Measurements from ENCODE around the gene GART. TPM values are rescaled to one million over a fixed set of nuclear protein-coding genes. Genes with fewer than 3 reads are reported as not detected.
A peak's percentile ranks its signal among the peaks of the same experiment; 100 is the strongest.
"Not testable (repeated sequence)": the region's sequence is repeated elsewhere in the genome, so short reads cannot be mapped to it uniquely, and the experiment has no call there.

The GART gene
- total and polyA plus RNA-seq, 4 donors = 15.3 to 58.7 (median 46.9) TPM

DNA sequence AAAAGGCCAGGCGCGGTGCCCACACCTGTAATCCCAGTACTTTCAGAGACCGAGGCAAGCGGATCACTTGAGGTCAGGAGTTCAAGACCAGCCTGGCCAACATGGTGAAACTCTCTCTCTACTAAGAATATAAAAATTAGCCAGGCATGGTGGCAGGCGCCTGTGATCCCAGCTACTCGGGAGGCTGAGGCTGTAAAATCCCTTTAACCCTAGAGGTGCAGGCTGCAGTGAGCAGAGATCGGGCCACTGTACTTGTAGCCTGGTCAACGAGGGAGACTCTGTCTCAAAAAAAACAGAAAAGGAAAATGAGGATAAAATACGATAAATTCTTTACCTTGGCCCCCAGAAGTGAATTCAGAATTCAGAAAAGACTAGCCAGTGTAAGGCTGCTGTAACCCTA, 63.7 kb downstream of the GART start:
- TF ChIP-seq CTCF (IDR thresholded peaks at IDR 0.05; ENCODE audit: control extremely low read depth, extremely low read depth) = no peak
- ATAC-seq (ENCODE audit: insufficient read depth, low FRiP score) = no peak

GRCh38 chr21:33477066-33477465, 64.9 kb downstream of the GART start:
- no peak overlapping the region for H3K4me3 ChIP-seq
- peaks cover 0 to 7% (median 3%) of the 10 kb centered on the region in 5 donors for H3K4me1 ChIP-seq (ENCODE audit: control insufficient read depth in 5 of 5, insufficient read depth in 5 of 5, low read length in 5 of 5)
- TF ChIP-seq CTCF (IDR thresholded peaks at IDR 0.05; ENCODE audit: control extremely low read depth, extremely low read depth) = no peak
- H3K27me3 ChIP-seq (ENCODE audit: control insufficient read depth in 3 of 3, insufficient read depth in 3 of 3, low read length in 2 of 3) = no peaks in the 10 kb centered on the region
- 87% methylated on average over 7 of the region's 7 CpGs for WGBS, 2 donors
- no peaks in the 10 kb centered on the region for H3K9me3 ChIP-seq (ENCODE audit: control insufficient read depth in 4 of 4, insufficient read depth in 3 of 4, low read length in 3 of 4)
- no peak overlapping the region for H3K27ac ChIP-seq (ENCODE audit: low read depth in 1 of 2, low read length in 1 of 2)
- DNase-seq (no peak), ATAC-seq (ENCODE audit: insufficient read depth, low FRiP score) (no peak)
- peaks cover 0 to 2% (median 0%) of the 10 kb centered on the region in 4 donors for H3K36me3 ChIP-seq (ENCODE audit: control insufficient read depth in 4 of 4, insufficient read depth in 4 of 4, low read length in 4 of 4)
- H3K9ac ChIP-seq (ENCODE audit: insufficient read depth in 1 of 2, low read length in 2 of 2) = no peak overlapping the region

More for the DNA sequence above, 63.7 kb downstream of the GART start:
- 66 to 71% methylated on average over 9 of the region's 9 CpGs for WGBS, 2 donors
- DNase-seq = no peak
- Histone ChIP-seq H3K27ac (ENCODE audit: low read depth in 1 of 2, low read length in 1 of 2) (no peak overlapping the region), H3K36me3 (ENCODE audit: control insufficient read depth in 4 of 4, insufficient read depth in 4 of 4, low read length in 4 of 4) (peaks cover 0 to 2% (median 0%) of the 10 kb centered on the region in 4 donors), H3K4me3 (peak overlapping the region; percentile 17), H3K4me1 (ENCODE audit: control insufficient read depth in 5 of 5, insufficient read depth in 5 of 5, low read length in 5 of 5) (peaks cover 0 to 7% (median 3%) of the 10 kb centered on the region in 5 donors), H3K27me3 (ENCODE audit: control insufficient read depth in 3 of 3, insufficient read depth in 3 of 3, low read length in 2 of 3) (no peaks in the 10 kb centered on the region), H3K9ac (ENCODE audit: insufficient read depth in 1 of 2, low read length in 2 of 2) (peak overlapping the region; percentile 88 to 92), H3K9me3 (ENCODE audit: control insufficient read depth in 4 of 4, insufficient read depth in 3 of 4, low read length in 3 of 4) (no peaks in the 10 kb centered on the region)

DNA sequence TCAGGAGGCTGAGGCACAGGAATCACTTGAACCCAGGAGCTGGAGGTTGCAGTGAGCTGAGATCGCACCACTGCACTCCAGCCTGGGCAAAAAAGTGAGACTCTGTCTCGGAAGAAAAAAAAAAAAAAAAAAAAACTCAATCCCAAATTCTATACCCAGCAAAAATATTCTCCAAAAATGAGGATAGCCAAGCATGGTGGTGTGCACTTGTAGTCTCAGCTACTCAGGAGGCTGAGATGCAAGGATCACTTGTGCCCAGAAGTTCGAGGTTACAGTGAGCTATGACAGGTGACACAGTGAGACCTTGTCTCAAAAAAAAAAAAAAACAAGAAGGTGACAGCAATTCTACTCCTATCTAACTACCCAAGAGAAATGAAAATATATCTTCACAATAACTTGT, 68.6 kb downstream of the GART start:
- 100% methylated on average over 3 of the region's 3 CpGs for WGBS, 2 donors
- H3K27me3 ChIP-seq (ENCODE audit: control insufficient read depth in 3 of 3, insufficient read depth in 3 of 3, low read length in 2 of 3) = no peaks in the 10 kb centered on the region
- no peaks in the 10 kb centered on the region for H3K9me3 ChIP-seq (ENCODE audit: control insufficient read depth in 4 of 4, insufficient read depth in 3 of 4, low read length in 3 of 4)
- H3K9ac ChIP-seq (ENCODE audit: insufficient read depth in 1 of 2, low read length in 2 of 2) = no peak overlapping the region
- H3K27ac ChIP-seq (ENCODE audit: low read depth in 1 of 2, low read length in 1 of 2) = no peak overlapping the region
- TF ChIP-seq CTCF (IDR thresholded peaks at IDR 0.05; ENCODE audit: control extremely low read depth, extremely low read depth) = no peak
- peaks cover 0 to 6% (median 2%) of the 10 kb centered on the region in 5 donors for H3K4me1 ChIP-seq (ENCODE audit: control insufficient read depth in 5 of 5, insufficient read depth in 5 of 5, low read length in 5 of 5)
- DNase-seq (no peak), ATAC-seq (ENCODE audit: insufficient read depth, low FRiP score) (no peak)
- H3K4me3 ChIP-seq = no peak overlapping the region
- peaks cover 0 to 2% (median 0%) of the 10 kb centered on the region in 4 donors for H3K36me3 ChIP-seq (ENCODE audit: control insufficient read depth in 4 of 4, insufficient read depth in 4 of 4, low read length in 4 of 4)

DNA sequence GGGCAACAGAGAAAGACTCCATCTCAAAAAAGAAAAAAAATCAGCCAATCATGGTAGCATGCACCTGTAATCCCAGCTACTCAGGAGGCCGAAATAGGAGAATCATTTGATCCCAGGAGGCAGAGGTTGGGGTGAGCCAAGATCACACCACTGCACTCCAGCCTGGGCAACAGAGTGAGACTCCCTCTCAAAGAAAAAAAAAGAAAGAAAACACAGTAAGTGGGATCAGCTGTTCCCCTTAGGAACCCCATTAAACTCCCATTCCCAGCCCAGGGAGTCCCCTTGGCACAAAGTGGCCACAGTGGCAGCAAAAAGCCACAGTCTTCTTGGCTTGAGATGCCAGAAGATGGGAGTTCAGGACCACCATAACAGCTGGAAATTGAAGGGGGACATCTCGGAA, 71.2 kb downstream of the GART start:
- ATAC-seq (ENCODE audit: insufficient read depth, low FRiP score) (no peak), DNase-seq (no peak)
- WGBS, 2 donors = 99 to 100% methylated on average over 2 of the region's 2 CpGs
- no peak for TF ChIP-seq CTCF (IDR thresholded peaks at IDR 0.05; ENCODE audit: control extremely low read depth, extremely low read depth)
- H3K27ac ChIP-seq (ENCODE audit: low read depth in 1 of 2, low read length in 1 of 2) = no peak overlapping the region
- H3K9me3 ChIP-seq (ENCODE audit: control insufficient read depth in 4 of 4, insufficient read depth in 3 of 4, low read length in 3 of 4) = no peaks in the 10 kb centered on the region
- H3K36me3 ChIP-seq (ENCODE audit: control insufficient read depth in 4 of 4, insufficient read depth in 4 of 4, low read length in 4 of 4) = peaks cover 0 to 2% (median 1%) of the 10 kb centered on the region in 4 donors
- no peak overlapping the region for H3K4me3 ChIP-seq
- peaks cover 0 to 4% (median 0%) of the 10 kb centered on the region in 5 donors for H3K4me1 ChIP-seq (ENCODE audit: control insufficient read depth in 5 of 5, insufficient read depth in 5 of 5, low read length in 5 of 5)
- H3K9ac ChIP-seq (ENCODE audit: insufficient read depth in 1 of 2, low read length in 2 of 2) = no peak overlapping the region
- H3K27me3 ChIP-seq (ENCODE audit: control insufficient read depth in 3 of 3, insufficient read depth in 3 of 3, low read length in 2 of 3) = no peaks in the 10 kb centered on the region

- ATAC-seq (ENCODE audit: insufficient read depth, low FRiP score); H3K4me3 ChIP-seq; H3K9ac ChIP-seq (ENCODE audit: insufficient read depth in 1 of 2, low read length in 2 of 2); DNase-seq; H3K9me3 ChIP-seq (ENCODE audit: control insufficient read depth in 4 of 4, insufficient read depth in 3 of 4, low read length in 3 of 4); H3K27me3 ChIP-seq (ENCODE audit: control insufficient read depth in 3 of 3, insufficient read depth in 3 of 3, low read length in 2 of 3); H3K27ac ChIP-seq (ENCODE audit: low read depth in 1 of 2, low read length in 1 of 2); H3K36me3 ChIP-seq (ENCODE audit: control insufficient read depth in 4 of 4, insufficient read depth in 4 of 4, low read length in 4 of 4); H3K4me1 ChIP-seq (ENCODE audit: control insufficient read depth in 5 of 5, insufficient read depth in 5 of 5, low read length in 5 of 5): not testable (repeated sequence)
- 89 to 92% methylated on average over 4 of the region's 4 CpGs for WGBS, 2 donors
These were observed 72.7 kb downstream of the GART start for GRCh38 chr21:33469183-33469582.

Measured in lung (tissue), 12 donors.